MM.1S (cell line): ENCODE data around the gene FBXO24.

Source experiments
- CTCF ChIP-seq: fragments of 300-600 bp; sonication (generic); IDR thresholded peaks from 2 replicates; pipeline ENCODE4 v1.5.1; 2016; ENCODE audit warnings: antibody characterized with exemption, low read length, mixed read lengths
- EZH2 ChIP-seq: fragments of 300-600 bp; sonication (generic); optimal IDR thresholded peaks from 2 replicates; pipeline ENCODE3; 2017; ENCODE audit warnings: low read depth, mild to moderate bottlenecking, antibody characterized with exemption, low read length, mixed read lengths

- TF ChIP-seq CTCF (no peak), EZH2 (no peak)
Measured at GRCh38 chr7:100576384-100576993, 9.6 kb upstream of the FBXO24 start.
